Head of caudate nucleus (tissue), 42 donors: ENCODE results near the gene CCDC188.

Source experiments
- DNase-seq, 42 donors: peaks; one replicate each; pipeline versions ENCODE4 v3.0.0 to v3.0.0-alpha.2; 2020 to 2021; ENCODE audit warnings: mixed read lengths in 7 of 42
- intact Hi-C: fragments of 100-400 bp; cut with DNase I; formaldehyde crosslinking; loops from one replicate; pipeline ENCODE4 v1.15.0; 2022

CCDC188 gene

DNA sequence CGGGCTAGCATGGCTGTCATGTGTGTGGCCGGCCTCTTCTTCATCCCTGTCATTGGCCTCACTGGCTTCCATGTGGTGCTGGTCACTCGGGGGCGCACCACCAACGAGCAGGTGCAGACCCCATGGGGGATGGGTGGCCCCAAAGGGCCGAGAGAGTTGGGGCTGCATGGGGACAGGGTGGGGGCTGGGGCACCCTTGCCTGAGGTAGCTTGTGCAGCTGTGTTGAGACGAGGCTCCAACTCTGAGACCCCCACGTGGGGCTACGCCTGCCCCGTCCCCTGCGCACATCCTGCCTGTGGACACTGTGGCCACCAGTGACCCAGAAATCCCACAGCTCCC lies 10.8 kb downstream of the CCDC188 start:
- DNase-seq: no peak
- intact Hi-C loops: no loop called here

DNA sequence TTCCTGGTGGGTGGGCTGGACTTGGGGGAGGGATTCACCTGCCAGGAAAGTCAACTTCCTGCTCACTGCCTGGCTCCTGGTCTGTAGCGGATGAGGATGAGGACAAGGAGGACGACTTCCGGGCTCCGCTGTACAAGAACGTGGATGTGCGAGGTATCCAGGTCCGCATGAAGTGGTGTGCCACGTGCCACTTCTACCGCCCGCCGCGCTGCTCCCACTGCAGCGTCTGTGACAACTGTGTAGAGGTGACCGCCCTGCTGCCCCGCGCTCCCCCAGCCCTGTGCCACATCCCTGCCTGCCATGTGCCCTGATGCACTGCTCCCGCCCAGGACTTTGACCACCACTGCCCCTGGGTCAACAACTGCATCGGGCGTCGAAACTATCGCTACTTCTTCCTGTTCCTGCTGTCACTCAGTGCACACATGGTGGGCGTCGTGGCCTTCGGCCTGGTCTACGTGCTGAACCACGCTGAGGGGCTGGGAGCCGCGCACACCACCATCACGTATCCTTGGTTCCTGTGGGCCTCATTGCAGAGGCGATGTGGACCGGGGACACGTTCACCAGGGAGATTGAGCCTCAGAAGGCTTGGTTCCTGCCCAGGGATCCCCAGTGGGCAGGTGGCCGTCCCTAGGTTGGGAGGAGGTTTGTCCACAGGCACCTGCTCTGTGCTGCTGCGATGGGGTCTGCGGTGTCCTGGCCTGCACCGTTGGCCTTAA lies 11.3 kb downstream of the CCDC188 start:
- DNase-seq: no peak
- intact Hi-C loops: no loop called here

DNA sequence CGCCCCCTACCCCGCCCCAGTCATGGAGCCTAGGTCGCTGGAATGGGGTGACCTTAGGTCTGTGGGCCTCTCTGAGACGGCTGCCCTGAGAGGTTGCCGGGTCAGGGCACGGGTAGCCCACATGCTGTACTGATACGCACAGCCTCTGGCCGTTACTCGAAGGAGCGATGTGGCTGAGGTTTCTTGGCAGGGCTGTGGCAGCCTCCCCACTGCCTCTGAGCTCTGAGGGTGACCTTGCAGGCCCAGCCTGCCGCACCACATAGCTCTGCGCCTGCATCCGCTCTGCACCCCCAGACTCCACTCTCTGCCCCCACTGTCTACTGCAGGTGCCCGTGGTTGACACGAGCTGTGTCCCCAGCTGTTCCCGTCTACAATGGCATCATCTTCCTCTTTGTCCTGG lies 12.0 kb downstream of the CCDC188 start:
- DNase-seq: no peak
- intact Hi-C loops: no loop called here

DNA sequence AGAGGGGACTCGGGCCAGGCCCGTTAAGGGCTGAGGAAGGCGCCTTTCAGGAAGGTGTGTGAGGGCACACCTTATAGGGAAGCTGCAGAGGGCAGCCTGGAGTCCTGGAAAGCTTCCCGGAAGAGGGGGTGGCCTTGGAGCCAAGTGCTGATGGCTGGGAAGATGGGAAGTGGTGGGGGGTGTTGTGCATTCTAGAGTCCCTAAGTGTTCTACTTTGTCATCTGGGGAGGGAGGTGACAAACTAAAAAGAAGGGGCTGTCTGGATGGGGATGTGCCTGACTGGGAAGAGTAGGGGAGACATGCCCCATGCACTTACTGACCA lies 12.5 kb downstream of the CCDC188 start:
- peak in 23 of 42 donors; percentile 26 to 81 (median 53) for DNase-seq

DNA sequence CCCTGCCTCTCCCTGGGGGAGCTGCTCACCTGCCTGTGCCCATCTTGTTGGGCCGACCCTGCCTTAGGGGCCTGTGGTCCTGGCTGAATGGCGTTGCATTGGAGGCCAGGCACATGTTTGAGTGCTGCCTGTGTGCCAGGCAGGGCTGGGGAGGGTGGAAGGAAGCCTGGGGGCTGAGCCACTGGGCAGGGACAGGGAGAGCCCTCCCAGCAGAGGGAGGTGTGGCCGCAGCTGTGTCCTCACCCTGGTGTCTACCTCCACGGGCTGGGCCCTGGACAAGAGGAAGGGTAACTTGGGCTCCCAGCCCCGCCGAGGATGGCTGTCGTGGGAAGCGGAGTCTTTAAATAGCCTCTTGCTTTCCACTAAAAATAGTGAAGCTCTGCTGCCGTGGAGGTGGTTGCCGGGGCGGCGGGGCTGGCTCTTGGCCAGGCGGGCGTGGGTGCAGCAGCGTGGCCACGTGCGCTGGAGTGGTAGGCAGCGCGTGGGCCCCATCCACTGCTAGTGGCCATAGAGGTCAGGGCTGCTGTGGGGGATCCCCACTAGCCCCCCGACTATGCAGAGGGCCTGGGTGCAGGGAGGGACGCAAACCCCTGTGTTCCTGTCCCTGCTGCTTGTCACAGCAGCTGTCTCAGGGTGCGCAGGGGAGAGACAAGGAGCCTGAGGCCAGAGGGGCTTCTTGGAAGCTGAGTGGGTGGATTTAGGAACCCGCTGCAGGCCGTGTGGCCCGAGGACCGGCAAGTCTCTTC lies 13.0 kb downstream of the CCDC188 start:
- peak; percentile 52 to 93 (median 77) for DNase-seq
- intact Hi-C loops: no loop called here

More for the DNA sequence above, 12.5 kb downstream of the CCDC188 start:
- intact Hi-C loops: no loop called here

DNA sequence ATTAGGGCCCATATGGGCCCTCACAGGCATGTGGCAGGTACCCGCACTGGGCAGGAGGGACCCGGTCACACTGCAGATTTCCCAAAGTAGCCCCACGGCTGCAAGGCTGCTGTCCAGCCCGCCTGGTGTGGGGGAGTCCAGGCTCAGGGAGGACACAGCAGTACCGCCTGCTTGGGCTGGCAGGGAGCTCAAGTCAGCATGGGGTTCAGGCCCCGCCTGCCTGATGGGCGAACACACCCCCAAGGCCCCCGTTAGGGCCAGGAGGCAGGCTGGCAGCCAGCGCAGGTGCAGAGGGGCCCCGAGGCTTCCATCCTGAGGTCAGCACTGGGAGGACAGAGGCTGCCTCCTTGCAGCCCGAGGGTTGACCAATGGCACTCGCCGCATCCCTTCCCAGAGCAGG lies 13.7 kb downstream of the CCDC188 start:
- DNase-seq: no peak
- intact Hi-C loops: no loop called here

DNA sequence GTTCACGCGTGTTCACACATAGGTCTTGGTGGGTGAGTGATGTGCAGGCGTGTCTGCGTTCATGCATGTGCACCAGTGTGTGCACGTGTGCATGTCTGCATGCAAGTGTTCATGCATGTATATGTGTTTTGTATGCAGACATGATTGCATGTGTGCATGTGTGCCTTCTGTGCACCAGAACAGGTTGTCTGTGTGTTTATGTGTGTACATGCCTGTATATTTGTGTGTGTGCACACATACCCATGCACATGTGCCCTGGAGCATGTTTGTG lies 14.3 kb downstream of the CCDC188 start:
- intact Hi-C loops: no loop called here
- no peak for DNase-seq

DNA sequence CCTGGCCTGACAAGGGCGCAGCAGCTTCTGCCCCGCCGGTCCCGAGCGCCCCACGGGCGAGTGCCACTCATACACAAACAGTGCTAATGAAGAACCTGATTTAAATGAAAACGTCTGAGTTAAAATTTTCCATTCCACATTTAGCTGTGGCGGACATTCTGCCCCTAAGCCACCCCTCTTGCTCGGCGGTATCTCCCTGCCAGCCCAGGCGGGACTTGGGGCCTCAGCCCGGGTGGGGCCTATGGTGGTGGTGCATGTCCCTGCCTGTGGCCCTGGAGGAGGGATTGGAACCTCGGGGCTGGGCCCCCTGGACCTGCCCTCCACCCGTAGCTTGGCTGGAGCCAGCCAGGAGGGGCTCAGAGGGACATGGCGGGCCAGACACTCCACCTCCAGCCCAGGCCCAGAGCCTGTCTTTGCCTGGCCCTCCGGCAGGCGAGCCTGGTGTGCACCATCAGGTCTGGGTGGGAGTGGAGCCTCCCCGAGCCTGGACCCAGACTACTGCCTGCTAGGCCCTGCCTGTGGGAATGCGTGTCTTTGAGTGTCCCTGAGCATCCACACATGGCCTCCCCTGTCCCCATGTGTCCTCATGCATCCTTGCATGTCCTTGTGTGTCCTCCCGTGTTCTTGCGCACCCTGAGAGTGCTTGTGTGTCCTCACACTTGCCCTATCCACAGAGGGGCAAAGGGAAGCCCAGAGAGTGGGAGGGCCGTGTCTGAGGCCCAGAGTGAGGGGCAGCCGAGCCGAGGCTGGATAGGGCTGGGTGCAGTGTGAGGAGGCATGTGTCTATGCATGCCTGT lies 14.9 kb downstream of the CCDC188 start:
- intact Hi-C loops: no loop called here
- no peak for DNase-seq

DNA sequence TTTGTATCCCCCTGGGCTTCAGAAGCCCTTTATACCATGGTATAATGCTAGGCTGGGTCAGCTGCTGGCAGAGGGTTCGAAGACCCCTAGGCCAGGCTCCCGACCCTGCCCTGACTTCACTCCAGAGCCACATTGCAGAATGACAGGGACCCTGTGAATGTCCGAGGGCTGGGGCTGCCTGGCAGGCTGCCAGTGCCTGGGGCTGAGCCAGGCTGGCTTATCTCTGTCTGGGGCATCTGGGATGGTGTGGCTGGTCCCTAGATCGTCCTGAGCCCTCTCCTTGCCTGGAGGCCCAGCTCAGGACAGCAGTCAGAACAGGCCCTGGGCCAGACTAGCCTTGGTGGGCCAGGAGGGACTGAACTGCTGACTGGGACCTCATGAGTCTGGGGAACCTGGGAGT lies 15.6 kb downstream of the CCDC188 start:
- intact Hi-C loops: no loop called here
- DNase-seq: no peak

DNA sequence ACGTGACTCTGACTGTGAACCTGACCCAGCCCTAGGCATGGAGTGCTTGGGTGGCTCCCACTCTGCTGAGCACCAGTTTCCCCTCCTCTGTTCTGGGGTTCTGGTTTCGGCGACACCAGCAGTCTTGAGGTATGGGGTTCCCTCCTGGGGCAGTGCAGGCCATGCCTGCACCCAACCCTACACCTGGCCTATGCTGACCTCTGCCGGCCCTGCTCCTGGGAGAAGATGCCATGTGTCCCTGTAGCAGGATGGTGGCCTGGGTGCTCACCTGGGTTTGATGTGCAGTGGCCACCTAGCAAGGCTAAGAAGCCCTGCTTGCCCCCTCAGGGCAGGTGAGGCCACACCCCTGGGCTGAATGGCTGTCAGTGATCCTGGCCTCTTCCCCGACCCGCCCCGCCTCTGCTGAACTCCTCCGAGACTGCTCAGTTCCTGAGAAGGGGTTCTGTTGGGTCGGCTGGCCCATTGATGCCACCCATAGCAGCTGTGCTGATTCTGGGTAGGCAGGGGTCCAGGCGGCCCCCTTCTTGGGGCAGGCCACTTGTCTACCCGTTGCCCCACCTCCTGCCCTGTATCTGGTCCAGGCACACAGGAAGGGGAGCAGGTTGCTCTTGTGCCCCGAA lies 16.8 kb downstream of the CCDC188 start:
- intact Hi-C loops: no loop called here
- DNase-seq: no peak

DNA sequence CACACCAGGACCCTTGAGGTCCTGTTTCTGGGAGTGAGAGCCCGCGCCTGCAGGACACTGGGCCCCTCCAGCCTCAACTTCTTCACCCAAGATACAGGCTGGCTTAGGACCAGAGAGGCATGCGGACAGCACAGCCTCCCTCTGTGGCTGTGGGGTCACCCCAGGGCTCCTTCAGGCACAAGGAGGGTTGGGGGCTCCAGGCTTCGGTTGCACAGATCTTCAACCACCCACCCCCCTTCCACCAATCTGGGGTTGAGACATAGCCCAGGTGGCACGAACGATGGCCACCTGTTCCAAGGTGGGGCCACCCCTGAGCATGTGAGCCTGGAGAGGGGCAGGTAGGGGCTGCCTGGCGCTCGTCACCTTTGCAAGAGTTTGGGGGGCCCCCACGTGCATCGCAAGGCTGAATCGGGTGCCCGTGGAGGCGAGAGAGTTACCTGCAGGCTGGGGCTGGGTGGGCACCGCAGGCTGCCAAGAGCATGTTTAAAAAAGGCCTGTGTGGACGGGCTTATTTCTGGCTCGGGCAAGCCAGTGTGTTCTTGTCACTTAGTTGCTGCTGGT lies 18.1 kb downstream of the CCDC188 start:
- intact Hi-C loops: no loop called here
- DNase-seq: no peak

DNA sequence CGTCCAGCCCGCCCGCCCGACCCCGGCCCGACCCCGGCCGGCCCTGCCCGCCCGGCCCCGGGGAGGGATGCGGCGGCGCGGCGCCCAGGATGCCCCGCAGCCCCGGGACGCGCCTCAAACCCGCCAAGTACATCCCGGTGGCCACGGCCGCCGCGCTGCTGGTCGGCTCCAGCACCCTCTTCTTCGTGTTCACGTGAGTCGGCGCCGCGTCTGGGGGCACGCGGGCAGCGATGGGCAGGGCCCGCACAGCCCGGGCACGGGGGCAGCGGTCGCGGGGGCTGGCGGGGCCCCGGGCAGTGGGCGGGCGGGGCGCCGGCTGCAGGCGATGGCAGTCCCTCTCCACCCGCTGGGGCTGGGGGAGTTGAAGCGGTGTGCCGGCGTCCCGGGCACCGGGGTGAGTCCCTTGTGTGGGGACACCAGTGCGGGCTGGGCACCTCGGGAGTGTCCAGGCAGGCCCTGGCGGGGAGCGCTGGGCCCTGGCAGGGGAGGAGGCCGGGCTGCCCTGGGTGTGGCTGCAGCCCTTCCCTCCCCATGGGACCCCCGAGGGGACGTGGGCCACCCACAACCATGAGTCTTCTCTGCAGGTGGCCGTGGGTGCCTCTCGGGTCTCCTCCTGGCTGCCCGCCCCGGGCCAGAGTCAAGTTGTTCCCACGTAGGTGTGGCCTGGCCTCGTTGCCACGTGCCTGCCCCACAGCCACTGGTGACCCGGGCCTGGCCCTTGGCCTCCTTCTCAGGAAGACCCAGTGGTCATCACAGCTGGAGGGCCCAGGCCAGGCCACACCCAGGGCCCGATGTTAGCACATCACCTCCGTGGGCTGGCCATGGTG lies 18.8 kb downstream of the CCDC188 start:
- DNase-seq: peak in 15 of 42 donors; percentile 24 to 62 (median 44)
- intact Hi-C loops: no loop called here

DNA sequence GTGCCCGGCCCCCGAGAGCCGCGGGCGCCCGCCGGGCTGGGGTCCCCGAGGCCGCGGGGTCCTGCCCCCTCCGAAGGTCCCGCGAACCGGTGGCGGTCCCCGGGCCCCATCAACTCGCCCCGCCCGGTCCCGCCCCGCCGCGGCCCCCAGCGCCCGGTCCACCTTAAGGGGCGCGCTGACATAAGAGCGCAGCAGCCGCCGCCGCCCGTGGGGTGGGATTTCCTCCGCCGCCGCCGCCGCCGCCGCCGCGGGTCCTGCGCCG lies 19.3 kb downstream of the CCDC188 start, which contains the start of gene ZDHHC8:
Gene ZDHHC8, plus strand, starts transcription at position 208 of the 262 bp plus-strand sequence. CDS start 144 bp downstream, outside the sequence.
- intact Hi-C loops: no loop called here

DNA sequence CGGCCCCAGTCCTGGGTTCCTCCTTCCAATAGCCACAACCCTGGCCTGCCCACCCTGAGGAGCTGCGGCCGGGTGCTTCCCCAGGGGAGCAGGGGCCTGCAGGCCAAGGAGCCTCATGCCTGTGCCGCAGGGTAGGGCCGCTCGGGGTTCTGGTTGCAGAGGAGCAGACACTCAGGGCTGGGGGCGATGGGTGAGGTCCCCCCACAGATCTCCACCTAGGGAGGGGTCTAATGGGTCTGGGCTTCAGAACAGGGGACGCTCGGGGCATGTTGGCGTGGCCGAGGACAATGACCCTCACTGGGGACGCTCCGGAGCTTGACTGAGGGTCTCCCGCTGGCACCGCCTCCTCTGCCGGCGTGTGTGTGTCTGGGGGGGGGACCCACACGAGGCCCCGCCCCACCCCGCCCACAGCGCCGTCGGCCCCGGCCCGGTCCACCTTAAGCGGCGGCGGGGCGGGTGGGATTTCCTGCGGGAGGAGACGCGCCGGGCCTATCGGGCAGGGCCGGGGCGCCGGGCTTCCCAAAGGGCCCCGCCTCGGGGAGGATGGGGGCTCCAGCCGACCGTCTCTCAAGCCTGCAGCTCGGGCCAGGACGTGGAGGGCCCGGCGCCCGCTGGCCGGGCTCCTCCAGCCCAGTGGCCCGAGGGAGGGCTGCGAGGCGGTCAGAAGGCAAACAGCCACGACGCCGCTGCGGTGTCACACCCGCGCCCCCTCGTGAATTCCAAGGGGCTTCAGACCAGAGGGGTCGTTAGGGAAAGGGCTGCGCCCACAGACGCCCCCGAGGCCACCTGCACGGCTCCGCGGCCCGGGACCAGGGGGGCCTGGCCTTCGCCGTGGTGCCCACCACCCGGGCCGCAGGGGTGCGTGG lies 19.9 kb downstream of the CCDC188 start:
- intact Hi-C loops: no loop called here
- peak; percentile 78 to 97 (median 91) for DNase-seq

More for the DNA sequence above, 19.3 kb downstream of the CCDC188 start, which contains the start of gene ZDHHC8:
- peak in 26 of 42 donors; percentile 35 to 75 (median 54) for DNase-seq

DNA sequence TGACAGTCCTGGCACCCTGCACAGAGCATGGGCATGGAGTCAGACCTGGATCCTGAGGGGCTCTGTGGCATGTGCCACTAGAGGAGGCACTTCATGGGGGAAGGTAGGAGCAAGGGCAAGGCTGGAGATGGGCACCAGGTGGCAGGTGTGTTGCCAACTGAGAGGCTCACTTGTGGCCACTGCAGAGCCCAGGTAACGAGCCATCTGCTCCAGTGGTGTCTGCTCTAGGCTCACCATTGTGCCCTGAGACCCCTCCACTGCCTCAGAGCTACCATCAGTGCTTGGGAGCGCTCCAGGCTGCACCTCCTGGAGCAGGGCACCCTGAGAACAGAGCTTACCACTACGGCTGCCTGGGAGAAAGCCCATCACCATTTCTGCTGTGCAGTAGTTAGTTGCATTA lies 20.5 kb downstream of the CCDC188 start:
- DNase-seq: no peak
- intact Hi-C loops: no loop called here

DNA sequence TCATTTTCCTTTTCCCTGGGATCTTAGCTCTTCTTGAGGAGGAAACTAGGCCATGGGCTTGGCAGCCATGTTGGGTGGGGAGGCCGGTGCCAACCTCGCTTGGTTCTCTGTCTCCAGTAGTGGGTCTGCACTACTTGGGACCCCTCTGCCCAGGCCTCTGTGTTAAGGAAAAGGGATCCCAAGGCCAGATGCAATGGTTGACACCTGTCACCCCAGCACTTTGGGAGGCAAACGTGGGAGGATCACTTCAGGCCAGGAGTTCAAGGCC lies 21.2 kb downstream of the CCDC188 start:
- no peak for DNase-seq
- intact Hi-C loops: loop anchor here (10.0 kb wide), 1 partner anchor 165 kb away; no protein-coding TSS in a partner anchor

DNA sequence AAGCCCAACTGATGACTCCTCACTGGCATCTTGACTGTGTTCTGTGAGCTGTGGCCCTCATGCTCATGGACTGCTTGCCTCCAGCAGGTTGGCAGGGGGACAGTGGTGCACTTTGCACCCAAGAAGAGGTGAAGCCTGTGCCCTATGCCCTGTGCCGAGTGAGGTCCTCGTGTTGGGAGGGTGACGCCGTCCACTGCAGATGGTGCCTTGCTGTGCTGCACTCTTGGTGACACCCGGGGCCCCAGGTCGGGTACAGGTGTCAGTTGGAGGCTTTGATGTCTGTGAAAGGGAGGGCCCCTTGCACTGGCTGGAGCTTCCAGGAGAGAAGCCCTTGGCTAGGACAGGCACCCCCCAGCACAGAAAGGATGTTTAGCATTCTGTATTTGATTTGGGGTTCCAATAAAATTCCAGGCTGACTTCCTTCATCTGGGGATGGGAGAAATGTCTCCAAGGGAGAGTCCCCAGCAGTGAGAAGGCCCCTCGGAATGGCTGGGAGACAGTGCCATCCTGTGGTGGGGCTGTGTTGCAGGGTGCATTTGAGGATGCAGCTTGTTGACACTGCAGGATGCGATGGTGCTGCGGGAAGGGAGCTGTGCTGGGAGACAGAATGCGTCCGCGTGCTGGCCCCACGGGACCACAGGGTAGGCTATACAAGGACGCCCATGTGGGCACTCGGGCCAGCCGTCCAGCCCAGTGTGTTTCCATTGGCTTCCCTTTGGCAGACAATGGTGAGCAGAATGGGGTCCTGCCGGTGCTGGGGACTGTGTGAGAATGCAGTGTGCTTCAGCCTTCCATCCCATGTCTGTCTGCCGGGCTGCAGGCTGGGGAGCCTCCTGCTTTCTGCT lies 21.7 kb downstream of the CCDC188 start:
- DNase-seq: peak in 18 of 42 donors; percentile 20 to 67 (median 48)
- intact Hi-C loops: loop anchor here (10.0 kb wide), 1 partner anchor 164 kb away; no protein-coding TSS in a partner anchor
